Stimulated activated CD4-positive, alpha-beta T cell treated with anti-CD3 and anti-CD28 coated beads, Interleukin-2, amount 100 ng/mL, for 48 hours (primary cell): Measurements from ENCODE around the gene ACTRT3.
"Not testable (repeated sequence)": the region's sequence is repeated elsewhere in the genome, so short reads cannot be mapped to it uniquely, and the experiment has no call there.

Experiments used
- DNase-seq, 2 donors: peaks; one replicate each; pipeline ENCODE4 v3.0.0-alpha.2; 2020

ACTRT3 gene

GRCh38 chr3:169772305-169772896 is 3.0 kb upstream of the ACTRT3 start:
- no peak for DNase-seq

- DNase-seq = peak; percentile 66
Observed at GRCh38 chr3:169771497-169772304, 2.3 kb upstream of the ACTRT3 start.

- DNase-seq = peak; percentile 84 to 85
Observed at GRCh38 chr3:169764882-169765612, 4.3 kb downstream of the ACTRT3 start, which contains the start of gene TERC. Gene TERC (minus strand): TSS chr3:169765060.

GRCh38 chr3:169764312-169764881 is 5.0 kb downstream of the ACTRT3 start:
- DNase-seq = peak; percentile 50 to 52

GRCh38 chr3:169760479-169760878 is 8.9 kb downstream of the ACTRT3 start:
- no peak for DNase-seq

- no peak for DNase-seq
Observed at GRCh38 chr3:169759256-169759655, 10.1 kb downstream of the ACTRT3 start.

GRCh38 chr3:169758359-169758994 is 10.9 kb downstream of the ACTRT3 start:
- DNase-seq = no peak

- DNase-seq = no peak
Observed at GRCh38 chr3:169755488-169755887, 13.9 kb downstream of the ACTRT3 start.

- no peak for DNase-seq
Observed at GRCh38 chr3:169754711-169755110, 14.7 kb downstream of the ACTRT3 start.

GRCh38 chr3:169751875-169752274 is 17.5 kb downstream of the ACTRT3 start:
- DNase-seq = no peak

- no peak for DNase-seq
Observed at GRCh38 chr3:169750665-169751064, 18.7 kb downstream of the ACTRT3 start.

GRCh38 chr3:169748670-169749069 is 20.7 kb downstream of the ACTRT3 start:
- DNase-seq = no peak

- DNase-seq = no peak
Observed at GRCh38 chr3:169746924-169747323, 22.4 kb downstream of the ACTRT3 start.

- no peak for DNase-seq
Observed at GRCh38 chr3:169744366-169745054, 24.9 kb downstream of the ACTRT3 start.

GRCh38 chr3:169739067-169739466 is 30.3 kb downstream of the ACTRT3 start:
- no peak for DNase-seq

- DNase-seq = not testable (repeated sequence)
Observed at GRCh38 chr3:169731857-169732256, 37.5 kb downstream of the ACTRT3 start.

- no peak for DNase-seq
Observed at GRCh38 chr3:169722724-169723123, 46.6 kb downstream of the ACTRT3 start.

GRCh38 chr3:169718415-169718814 is 50.9 kb downstream of the ACTRT3 start:
- DNase-seq = not testable (repeated sequence)
